ENCODE measurements around the gene ST3GAL4. TPM values are rescaled to one million over a fixed set of nuclear protein-coding genes. Genes with fewer than 3 reads are reported as not detected.
"Not testable (repeated sequence)": the region's sequence is repeated elsewhere in the genome, so short reads cannot be mapped to it uniquely, and the experiment has no call there.

Gene ST3GAL4
- total RNA-seq, 1 donor from 2014 or later = 26.2 TPM

GRCh38 chr11:126344141-126345080 is 11.1 kb upstream of the ST3GAL4 start:
- peaks cover 34% of the 10 kb centered on the region for H3K36me3 ChIP-seq
- no peak for TF ChIP-seq CTCF (IDR thresholded peaks at IDR 0.05)
- no peak for DNase-seq
- no peak for ATAC-seq
- no peaks in the 10 kb centered on the region for H3K9me3 ChIP-seq
- no peak overlapping the region for H3K4me3 ChIP-seq
- intact Hi-C loops (cut with DNase I) = no loop called here
- peaks cover 49% of the 10 kb centered on the region for H3K4me1 ChIP-seq
- no peaks in the 10 kb centered on the region for H3K27me3 ChIP-seq (ENCODE audit: low read depth)
- peak overlapping the region; percentile 67 for H3K27ac ChIP-seq

GRCh38 chr11:126345283-126345682 is 10.2 kb upstream of the ST3GAL4 start:
- Histone ChIP-seq H3K36me3 (peaks cover 34% of the 10 kb centered on the region), H3K27ac (peak overlapping the region; percentile 67), H3K4me3 (no peak overlapping the region), H3K27me3 (ENCODE audit: low read depth) (no peaks in the 10 kb centered on the region), H3K4me1 (peaks cover 48% of the 10 kb centered on the region), H3K9me3 (no peaks in the 10 kb centered on the region)
- intact Hi-C loops (cut with DNase I) = no loop called here
- no peak for ATAC-seq
- TF ChIP-seq CTCF (IDR thresholded peaks at IDR 0.05) = no peak
- no peak for DNase-seq

- intact Hi-C loops (cut with DNase I) = no loop called here
- Histone ChIP-seq H3K9me3 (no peaks in the 10 kb centered on the region), H3K4me1 (peaks cover 44% of the 10 kb centered on the region), H3K27ac (peak overlapping the region; percentile 67), H3K36me3 (peaks cover 34% of the 10 kb centered on the region), H3K27me3 (ENCODE audit: low read depth) (no peaks in the 10 kb centered on the region), H3K4me3 (no peak overlapping the region)
- no peak for TF ChIP-seq CTCF (IDR thresholded peaks at IDR 0.05)
- ATAC-seq (peak; percentile 52 to 59), DNase-seq (no peak)
These were observed 9.5 kb upstream of the ST3GAL4 start for GRCh38 chr11:126345759-126346585.

GRCh38 chr11:126346586-126346940 is 8.9 kb upstream of the ST3GAL4 start:
- Histone ChIP-seq H3K4me1 (peaks cover 46% of the 10 kb centered on the region), H3K27ac (peak overlapping the region; percentile 67), H3K36me3 (peaks cover 34% of the 10 kb centered on the region), H3K9me3 (no peaks in the 10 kb centered on the region), H3K27me3 (ENCODE audit: low read depth) (no peaks in the 10 kb centered on the region), H3K4me3 (no peak overlapping the region)
- intact Hi-C loops (cut with DNase I) = no loop called here
- no peak for TF ChIP-seq CTCF (IDR thresholded peaks at IDR 0.05)
- ATAC-seq = no peak
- DNase-seq = no peak

- intact Hi-C loops (cut with DNase I); DNase-seq; ATAC-seq; H3K27me3 ChIP-seq (ENCODE audit: low read depth); H3K9me3 ChIP-seq; H3K4me3 ChIP-seq: not testable (repeated sequence)
- peaks cover 34% of the 10 kb centered on the region for H3K36me3 ChIP-seq
- peaks cover 50% of the 10 kb centered on the region for H3K4me1 ChIP-seq
- H3K27ac ChIP-seq = peak overlapping the region; percentile 67
These were observed 8.5 kb upstream of the ST3GAL4 start for GRCh38 chr11:126346946-126347345.
